Ovary (tissue), 3 donors: ENCODE measurements around the gene SAFB2.

Source experiments
- POLR2A ChIP-seq: fragments of 450-650 bp; IDR thresholded peaks from one replicate; pipeline ENCODE4 v1.6.1; 2017; ENCODE audit warnings: antibody characterized with exemption, mild to moderate bottlenecking, moderate library complexity
- TF ChIP-seq, protein P1 (sequence below), 3 donors: fragments of 450-650 bp in 2 of 3; fragments of 200-600 bp in 1 of 3; IDR thresholded peaks; one replicate each; pipeline versions ENCODE4 v1.5.1 to v1.8.0; 2016 to 2022; ENCODE audit warnings: antibody characterized with exemption in 3 of 3, mild to moderate bottlenecking in 1 of 3
- donor health status: DM: no; HTN: no; CAD: no.

GRCh38 chr19:5600797-5601196, 21.8 kb downstream of the SAFB2 start:
- TF ChIP-seq POLR2A, result no peak
- TF ChIP-seq, protein P1, sequence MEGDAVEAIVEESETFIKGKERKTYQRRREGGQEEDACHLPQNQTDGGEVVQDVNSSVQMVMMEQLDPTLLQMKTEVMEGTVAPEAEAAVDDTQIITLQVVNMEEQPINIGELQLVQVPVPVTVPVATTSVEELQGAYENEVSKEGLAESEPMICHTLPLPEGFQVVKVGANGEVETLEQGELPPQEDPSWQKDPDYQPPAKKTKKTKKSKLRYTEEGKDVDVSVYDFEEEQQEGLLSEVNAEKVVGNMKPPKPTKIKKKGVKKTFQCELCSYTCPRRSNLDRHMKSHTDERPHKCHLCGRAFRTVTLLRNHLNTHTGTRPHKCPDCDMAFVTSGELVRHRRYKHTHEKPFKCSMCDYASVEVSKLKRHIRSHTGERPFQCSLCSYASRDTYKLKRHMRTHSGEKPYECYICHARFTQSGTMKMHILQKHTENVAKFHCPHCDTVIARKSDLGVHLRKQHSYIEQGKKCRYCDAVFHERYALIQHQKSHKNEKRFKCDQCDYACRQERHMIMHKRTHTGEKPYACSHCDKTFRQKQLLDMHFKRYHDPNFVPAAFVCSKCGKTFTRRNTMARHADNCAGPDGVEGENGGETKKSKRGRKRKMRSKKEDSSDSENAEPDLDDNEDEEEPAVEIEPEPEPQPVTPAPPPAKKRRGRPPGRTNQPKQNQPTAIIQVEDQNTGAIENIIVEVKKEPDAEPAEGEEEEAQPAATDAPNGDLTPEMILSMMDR (IDR thresholded peaks at IDR 0.05), result no peak
